ENCODE results near the gene RIF1. TPM values are rescaled to one million over a fixed set of nuclear protein-coding genes. Genes with fewer than 3 reads are reported as not detected.
A peak's percentile ranks its signal among the peaks of the same experiment; 100 is the strongest.

The RIF1 gene, protein sequence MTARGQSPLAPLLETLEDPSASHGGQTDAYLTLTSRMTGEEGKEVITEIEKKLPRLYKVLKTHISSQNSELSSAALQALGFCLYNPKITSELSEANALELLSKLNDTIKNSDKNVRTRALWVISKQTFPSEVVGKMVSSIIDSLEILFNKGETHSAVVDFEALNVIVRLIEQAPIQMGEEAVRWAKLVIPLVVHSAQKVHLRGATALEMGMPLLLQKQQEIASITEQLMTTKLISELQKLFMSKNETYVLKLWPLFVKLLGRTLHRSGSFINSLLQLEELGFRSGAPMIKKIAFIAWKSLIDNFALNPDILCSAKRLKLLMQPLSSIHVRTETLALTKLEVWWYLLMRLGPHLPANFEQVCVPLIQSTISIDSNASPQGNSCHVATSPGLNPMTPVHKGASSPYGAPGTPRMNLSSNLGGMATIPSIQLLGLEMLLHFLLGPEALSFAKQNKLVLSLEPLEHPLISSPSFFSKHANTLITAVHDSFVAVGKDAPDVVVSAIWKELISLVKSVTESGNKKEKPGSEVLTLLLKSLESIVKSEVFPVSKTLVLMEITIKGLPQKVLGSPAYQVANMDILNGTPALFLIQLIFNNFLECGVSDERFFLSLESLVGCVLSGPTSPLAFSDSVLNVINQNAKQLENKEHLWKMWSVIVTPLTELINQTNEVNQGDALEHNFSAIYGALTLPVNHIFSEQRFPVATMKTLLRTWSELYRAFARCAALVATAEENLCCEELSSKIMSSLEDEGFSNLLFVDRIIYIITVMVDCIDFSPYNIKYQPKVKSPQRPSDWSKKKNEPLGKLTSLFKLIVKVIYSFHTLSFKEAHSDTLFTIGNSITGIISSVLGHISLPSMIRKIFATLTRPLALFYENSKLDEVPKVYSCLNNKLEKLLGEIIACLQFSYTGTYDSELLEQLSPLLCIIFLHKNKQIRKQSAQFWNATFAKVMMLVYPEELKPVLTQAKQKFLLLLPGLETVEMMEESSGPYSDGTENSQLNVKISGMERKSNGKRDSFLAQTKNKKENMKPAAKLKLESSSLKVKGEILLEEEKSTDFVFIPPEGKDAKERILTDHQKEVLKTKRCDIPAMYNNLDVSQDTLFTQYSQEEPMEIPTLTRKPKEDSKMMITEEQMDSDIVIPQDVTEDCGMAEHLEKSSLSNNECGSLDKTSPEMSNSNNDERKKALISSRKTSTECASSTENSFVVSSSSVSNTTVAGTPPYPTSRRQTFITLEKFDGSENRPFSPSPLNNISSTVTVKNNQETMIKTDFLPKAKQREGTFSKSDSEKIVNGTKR (N-terminal part only)
- 13.9 TPM for total RNA-seq
- long read RNA-seq, partial matches to known transcripts = 0 of 1 reads
- long read RNA-seq, other reads (novel, unspliced or antisense) = 1 of 1 reads

DNA sequence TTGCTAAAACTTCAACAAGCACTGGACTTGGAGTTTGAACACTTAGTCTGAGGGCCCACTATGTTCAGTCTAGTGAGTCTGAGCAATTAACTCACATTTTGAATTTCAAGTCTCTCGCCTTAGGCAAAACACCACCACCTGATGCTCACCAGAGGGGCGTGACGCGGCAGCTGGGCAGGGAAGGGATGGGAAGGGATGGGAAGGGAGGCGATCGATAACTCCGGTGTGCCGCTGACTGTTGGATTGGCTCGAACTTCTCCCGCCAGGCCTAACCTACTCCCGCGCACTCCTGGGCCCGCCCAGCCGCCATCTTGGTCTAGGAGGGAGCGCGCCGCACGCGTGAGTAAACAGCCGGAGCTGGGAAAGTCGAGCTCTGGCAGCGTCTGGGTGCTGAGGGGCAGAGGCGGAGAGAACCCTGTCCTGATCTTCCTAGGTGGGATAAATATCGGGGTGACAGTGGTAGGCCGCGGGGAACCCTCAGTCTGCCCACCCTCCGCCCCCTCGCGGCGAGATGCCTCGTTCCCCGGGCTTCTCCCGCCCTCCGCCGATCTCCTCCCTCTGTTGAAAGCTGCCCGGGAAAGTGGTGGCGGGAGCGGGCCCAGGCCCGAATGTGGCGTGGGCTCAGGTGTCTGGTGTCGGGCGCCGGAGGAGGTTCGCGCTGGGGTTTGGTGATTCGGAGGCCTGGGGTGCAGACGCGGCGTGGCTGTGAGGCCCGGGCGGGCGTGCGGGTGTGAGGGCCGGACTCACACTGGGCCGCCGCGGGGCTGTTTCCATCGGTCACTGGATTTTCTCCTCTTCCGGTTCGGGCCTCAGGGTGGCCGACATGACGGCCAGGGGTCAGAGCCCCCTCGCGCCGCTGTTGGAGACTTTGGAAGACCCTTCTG lies at the start of gene RIF1:
TSS of gene RIF1 (plus strand) at position 302 of the 884 bp plus-strand sequence. CDS start at position 824, 522 bp downstream.
- Histone ChIP-seq H3K4me1 (peaks cover 39% of the 10 kb centered on the region), H3K36me3 (peaks cover 33% of the 10 kb centered on the region), H3K27ac (replicated peaks) (peak within 1 kb of the TSS; percentile 96), H3K9me3 (replicated peaks) (no peaks in the 10 kb centered on the region), H3K27me3 (ENCODE audit: low read depth) (no peaks in the 10 kb centered on the region), H3K4me3 (peak within 1 kb of the TSS; percentile 90)
- TF ChIP-seq, protein P1, sequence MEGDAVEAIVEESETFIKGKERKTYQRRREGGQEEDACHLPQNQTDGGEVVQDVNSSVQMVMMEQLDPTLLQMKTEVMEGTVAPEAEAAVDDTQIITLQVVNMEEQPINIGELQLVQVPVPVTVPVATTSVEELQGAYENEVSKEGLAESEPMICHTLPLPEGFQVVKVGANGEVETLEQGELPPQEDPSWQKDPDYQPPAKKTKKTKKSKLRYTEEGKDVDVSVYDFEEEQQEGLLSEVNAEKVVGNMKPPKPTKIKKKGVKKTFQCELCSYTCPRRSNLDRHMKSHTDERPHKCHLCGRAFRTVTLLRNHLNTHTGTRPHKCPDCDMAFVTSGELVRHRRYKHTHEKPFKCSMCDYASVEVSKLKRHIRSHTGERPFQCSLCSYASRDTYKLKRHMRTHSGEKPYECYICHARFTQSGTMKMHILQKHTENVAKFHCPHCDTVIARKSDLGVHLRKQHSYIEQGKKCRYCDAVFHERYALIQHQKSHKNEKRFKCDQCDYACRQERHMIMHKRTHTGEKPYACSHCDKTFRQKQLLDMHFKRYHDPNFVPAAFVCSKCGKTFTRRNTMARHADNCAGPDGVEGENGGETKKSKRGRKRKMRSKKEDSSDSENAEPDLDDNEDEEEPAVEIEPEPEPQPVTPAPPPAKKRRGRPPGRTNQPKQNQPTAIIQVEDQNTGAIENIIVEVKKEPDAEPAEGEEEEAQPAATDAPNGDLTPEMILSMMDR (IDR thresholded peaks at IDR 0.05; ENCODE audit: borderline replicate concordance) = peak; percentile 79
- peak; percentile 89 for DNase-seq
- intact Hi-C loops (cut with micrococcal nuclease) = no loop called here

DNA sequence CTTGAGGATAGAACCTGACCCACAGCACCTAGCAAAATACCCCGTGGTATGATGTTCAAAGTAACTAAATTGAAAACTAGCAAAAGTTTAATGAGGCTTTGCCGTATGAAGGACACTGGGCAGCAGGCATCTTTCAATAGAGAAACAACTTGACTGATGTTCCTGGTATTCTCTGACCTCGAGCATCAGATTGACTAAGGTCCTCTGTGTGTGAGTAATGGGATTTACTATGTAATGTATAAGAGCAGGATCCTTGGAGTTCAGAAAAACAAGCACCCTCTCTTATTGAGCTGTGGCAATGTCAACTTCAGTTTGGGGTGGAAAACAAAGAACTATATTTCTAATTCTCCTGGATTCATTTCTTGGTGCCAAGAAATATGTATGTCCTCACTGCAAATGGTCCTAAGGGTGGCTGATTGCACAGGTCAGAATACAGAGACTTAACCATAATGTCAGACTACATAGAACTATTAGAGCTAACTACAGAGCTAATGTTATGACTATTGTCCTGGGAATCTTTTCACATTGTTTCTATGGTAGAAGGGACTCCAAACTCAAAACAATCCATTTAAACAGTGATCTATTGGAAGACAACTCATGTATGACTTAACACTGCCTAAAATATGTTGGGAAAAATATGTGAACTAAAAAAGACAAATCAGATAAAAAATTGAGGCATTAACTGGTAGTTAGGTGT lies 47.9 kb upstream of the RIF1 start:
- intact Hi-C loops (cut with micrococcal nuclease) = no loop called here
- Histone ChIP-seq H3K36me3 (no peaks in the 10 kb centered on the region), H3K27me3 (ENCODE audit: low read depth) (no peaks in the 10 kb centered on the region), H3K4me1 (no peaks in the 10 kb centered on the region), H3K4me3 (no peak overlapping the region), H3K27ac (replicated peaks) (no peak overlapping the region), H3K9me3 (replicated peaks) (no peaks in the 10 kb centered on the region)
- TF ChIP-seq, protein P1 (IDR thresholded peaks at IDR 0.05; ENCODE audit: borderline replicate concordance) = no peak
- no peak for DNase-seq

DNA sequence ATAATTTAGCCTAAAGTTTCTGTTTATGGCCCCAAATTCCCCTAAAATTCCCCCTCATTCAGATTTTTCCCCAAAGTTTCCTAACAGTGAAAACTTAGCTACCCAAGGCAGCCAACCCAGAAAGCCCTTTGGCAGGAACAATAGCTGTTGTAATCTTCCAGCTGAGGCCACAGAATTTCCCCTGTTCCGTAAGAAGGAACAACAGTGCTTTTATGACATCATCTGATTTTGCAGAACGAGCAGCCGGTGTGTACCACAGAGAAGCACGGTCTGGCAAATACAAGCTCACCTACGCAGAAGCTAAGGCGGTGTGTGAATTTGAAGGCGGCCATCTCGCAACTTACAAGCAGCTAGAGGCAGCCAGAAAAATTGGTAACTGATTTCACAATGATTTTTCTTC lies 46.0 kb upstream of the RIF1 start:
- H3K4me3 ChIP-seq = no peak overlapping the region
- H3K27ac ChIP-seq (replicated peaks) = peak overlapping the region; percentile 52
- H3K9me3 ChIP-seq (replicated peaks) = peaks cover 7% of the 10 kb centered on the region

DNA sequence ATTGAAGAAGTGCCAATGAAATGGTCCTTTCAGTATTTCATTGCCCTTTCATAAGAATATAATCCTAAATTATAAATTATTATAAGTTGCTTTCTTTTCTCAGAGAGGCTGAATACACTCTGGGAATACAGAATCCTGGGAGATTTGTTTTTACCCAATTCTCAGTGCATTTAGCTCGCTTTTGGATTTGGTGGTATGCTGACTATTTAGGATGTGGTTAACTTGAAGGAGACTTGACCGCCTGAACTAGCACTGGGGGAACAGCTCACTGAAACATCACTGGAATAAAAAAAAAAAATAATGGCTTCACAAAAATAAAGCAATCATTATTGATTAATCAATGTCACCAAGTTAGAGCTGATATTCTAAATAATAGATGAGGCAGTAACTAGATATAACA lies 42.1 kb upstream of the RIF1 start:
- Histone ChIP-seq H3K36me3 (no peaks in the 10 kb centered on the region), H3K27me3 (ENCODE audit: low read depth) (no peaks in the 10 kb centered on the region), H3K27ac (replicated peaks) (no peak overlapping the region), H3K4me3 (no peak overlapping the region), H3K9me3 (replicated peaks) (peaks cover 10% of the 10 kb centered on the region), H3K4me1 (no peaks in the 10 kb centered on the region)
- intact Hi-C loops (cut with micrococcal nuclease) = no loop called here
- TF ChIP-seq, protein P1 (IDR thresholded peaks at IDR 0.05; ENCODE audit: borderline replicate concordance) = no peak
- no peak for DNase-seq

More for the DNA sequence above, 46.0 kb upstream of the RIF1 start:
- peak; percentile 39 for DNase-seq
- Histone ChIP-seq H3K4me1 (no peaks in the 10 kb centered on the region), H3K27me3 (ENCODE audit: low read depth) (no peaks in the 10 kb centered on the region), H3K36me3 (no peaks in the 10 kb centered on the region)
- intact Hi-C loops (cut with micrococcal nuclease) = no loop called here
- TF ChIP-seq, protein P1 (IDR thresholded peaks at IDR 0.05; ENCODE audit: borderline replicate concordance) = no peak

All from left ventricle myocardium inferior (tissue), 1 donor.